DOHH2 (cell line): ENCODE results near the gene CLN6.

Source experiments
- H3F3A ChIP-seq: fragments of 200-600 bp; sonication (generic), shearing (Covaris generic); 2 replicates; pipeline ENCODE4 v1.6.0; 2016; ENCODE audit warnings: antibody characterized with exemption, mild to moderate bottlenecking; ENCODE audit not compliant: control insufficient read depth, insufficient read depth
- H3K27ac ChIP-seq: fragments of 200-600 bp; sonication (generic); 2 replicates; pipeline ENCODE4 v1.5.1; 2014; ENCODE audit warnings: low read depth, mild to moderate bottlenecking, low read length, moderate library complexity
- H3K27me3 ChIP-seq: fragments of 200-600 bp; sonication (generic); 2 replicates; pipeline ENCODE4 v1.6.1; 2014; ENCODE audit warnings: mild to moderate bottlenecking, low read length, mixed read lengths; ENCODE audit not compliant: control insufficient read depth
- H3K36me3 ChIP-seq: fragments of 200-600 bp; sonication (generic); 2 replicates; pipeline ENCODE4 v1.6.1; 2014; ENCODE audit warnings: mild to moderate bottlenecking, low read length, moderate library complexity, mixed read lengths; ENCODE audit not compliant: control insufficient read depth
- H3K4me1 ChIP-seq: fragments of 200-600 bp; sonication (generic); 2 replicates; pipeline ENCODE4 v1.6.1; 2014; ENCODE audit warnings: mild to moderate bottlenecking, low read length, mixed read lengths; ENCODE audit not compliant: control insufficient read depth
- H3K4me2 ChIP-seq: fragments of 200-600 bp; sonication (generic); 2 replicates; pipeline ENCODE4 v1.6.0; 2014; ENCODE audit warnings: mild to moderate bottlenecking, low read length, moderate library complexity
- H3K4me3 ChIP-seq: fragments of 200-600 bp; sonication (generic); 2 replicates; pipeline ENCODE4 v1.5.1; 2014; ENCODE audit warnings: mild to moderate bottlenecking, low read length, mixed read lengths
- H3K79me2 ChIP-seq: fragments of 200-600 bp; sonication (generic); 2 replicates; pipeline ENCODE4 v1.6.1; 2014; ENCODE audit warnings: mild to moderate bottlenecking, low read length, mixed read lengths; ENCODE audit not compliant: control insufficient read depth
- H3K9me2 ChIP-seq: fragments of 200-600 bp; sonication (generic); replicated peaks from 2 replicates; pipeline ENCODE4 v1.6.1; 2014; ENCODE audit warnings: mild to moderate bottlenecking, low read length, mixed read lengths; ENCODE audit not compliant: control insufficient read depth
- H3K9me3 ChIP-seq: fragments of 200-600 bp; sonication (generic); 2 replicates; pipeline ENCODE4 v1.6.1; 2014; ENCODE audit warnings: antibody characterized with exemption, low read length, mixed read lengths; ENCODE audit not compliant: control insufficient read depth, insufficient read depth
- H4K20me1 ChIP-seq: fragments of 200-600 bp; sonication (generic); 2 replicates; pipeline ENCODE4 v1.6.0; 2014; ENCODE audit warnings: low read depth, mild to moderate bottlenecking, antibody characterized with exemption, low read length, moderate library complexity; ENCODE audit not compliant: control insufficient read depth, insufficient read depth
- EZH2phosphoT487 ChIP-seq: fragments of 200-600 bp; sonication (generic); IDR thresholded peaks from 2 replicates; pipeline ENCODE4 v1.6.1; 2017; ENCODE audit warnings: borderline replicate concordance, mild to moderate bottlenecking, antibody characterized with exemption, low read length, moderate library complexity, mixed read lengths
- TF ChIP-seq, protein P1 (sequence below): fragments of 200-600 bp; sonication (generic); IDR thresholded peaks from one replicate; pipeline ENCODE4 v1.5.1; 2014; ENCODE audit warnings: antibody characterized with exemption, mild to moderate bottlenecking, low read depth, low read length; ENCODE audit not compliant: poor library complexity, severe bottlenecking

The CLN6 gene

DNA sequence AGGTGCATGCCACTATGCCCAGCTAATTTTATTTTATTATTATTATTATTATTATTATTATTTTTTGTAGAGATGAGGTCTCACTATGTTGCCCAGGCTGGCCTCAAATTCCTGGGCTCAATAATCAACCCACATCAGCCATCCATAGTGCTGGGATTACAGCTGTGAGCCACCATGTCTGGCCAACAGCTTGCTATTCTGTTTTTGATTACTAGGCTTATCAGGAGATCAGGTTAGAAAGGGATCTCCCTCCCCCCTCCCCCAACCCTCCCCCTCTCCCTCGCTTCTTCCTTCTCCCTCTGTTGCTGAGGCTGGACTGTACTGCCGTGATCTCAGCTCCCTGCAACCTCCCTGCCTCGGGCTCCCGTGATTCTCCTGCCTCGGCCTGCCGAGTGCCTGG lies 8.6 kb downstream of the CLN6 start:
- H3K36me3 ChIP-seq, result peaks cover 40% of the 10 kb centered on the region
- TF ChIP-seq, protein P1, sequence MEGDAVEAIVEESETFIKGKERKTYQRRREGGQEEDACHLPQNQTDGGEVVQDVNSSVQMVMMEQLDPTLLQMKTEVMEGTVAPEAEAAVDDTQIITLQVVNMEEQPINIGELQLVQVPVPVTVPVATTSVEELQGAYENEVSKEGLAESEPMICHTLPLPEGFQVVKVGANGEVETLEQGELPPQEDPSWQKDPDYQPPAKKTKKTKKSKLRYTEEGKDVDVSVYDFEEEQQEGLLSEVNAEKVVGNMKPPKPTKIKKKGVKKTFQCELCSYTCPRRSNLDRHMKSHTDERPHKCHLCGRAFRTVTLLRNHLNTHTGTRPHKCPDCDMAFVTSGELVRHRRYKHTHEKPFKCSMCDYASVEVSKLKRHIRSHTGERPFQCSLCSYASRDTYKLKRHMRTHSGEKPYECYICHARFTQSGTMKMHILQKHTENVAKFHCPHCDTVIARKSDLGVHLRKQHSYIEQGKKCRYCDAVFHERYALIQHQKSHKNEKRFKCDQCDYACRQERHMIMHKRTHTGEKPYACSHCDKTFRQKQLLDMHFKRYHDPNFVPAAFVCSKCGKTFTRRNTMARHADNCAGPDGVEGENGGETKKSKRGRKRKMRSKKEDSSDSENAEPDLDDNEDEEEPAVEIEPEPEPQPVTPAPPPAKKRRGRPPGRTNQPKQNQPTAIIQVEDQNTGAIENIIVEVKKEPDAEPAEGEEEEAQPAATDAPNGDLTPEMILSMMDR, result no peak
- TF ChIP-seq EZH2phosphoT487, result no peak

DNA sequence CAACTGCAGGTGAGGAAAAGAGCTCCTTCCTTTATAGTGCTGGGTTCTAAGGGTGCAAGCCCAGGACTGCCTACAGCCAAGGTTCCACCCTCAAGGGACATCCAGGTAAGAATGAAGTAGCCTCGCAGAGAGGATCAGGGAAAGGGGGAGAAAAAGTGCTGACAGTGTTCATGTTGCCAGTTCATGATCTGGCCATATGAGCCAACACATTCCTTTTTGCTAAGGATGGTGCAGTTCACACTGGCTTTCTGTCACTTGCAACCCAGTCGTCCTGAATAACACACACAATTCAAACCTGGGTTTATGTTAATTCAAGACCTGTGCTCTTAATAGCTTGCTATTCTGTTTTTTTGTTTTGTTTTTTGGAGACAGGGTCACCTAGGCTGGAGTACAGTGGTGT lies 9.0 kb downstream of the CLN6 start:
- H3F3A ChIP-seq, result peaks cover 6% of the 10 kb centered on the region
- H3K27ac ChIP-seq, result no peak overlapping the region
- H3K4me2 ChIP-seq, result no peak overlapping the region
- H3K9me3 ChIP-seq, result no peaks in the 10 kb centered on the region
- H3K9me2 ChIP-seq, result no peaks in the 10 kb centered on the region
- H4K20me1 ChIP-seq, result peaks cover 8% of the 10 kb centered on the region; the same call in 1 of the 2 replicates
- H3K36me3 ChIP-seq, result peaks cover 45% of the 10 kb centered on the region
- H3K4me1 ChIP-seq, result peaks cover 14% of the 10 kb centered on the region
- peaks cover 80% of the 10 kb centered on the region for H3K79me2 ChIP-seq
- no peaks in the 10 kb centered on the region for H3K27me3 ChIP-seq
- H3K4me3 ChIP-seq, result no peak overlapping the region
- TF ChIP-seq EZH2phosphoT487, result no peak

More for the DNA sequence above, 8.6 kb downstream of the CLN6 start:
- Histone ChIP-seq H3K27me3 (no peaks in the 10 kb centered on the region), H3K79me2 (peaks cover 80% of the 10 kb centered on the region), H3K27ac (no peak overlapping the region), H4K20me1 (peaks cover 8% of the 10 kb centered on the region; the same call in 1 of the 2 replicates), H3F3A (peaks cover 8% of the 10 kb centered on the region), H3K4me1 (peaks cover 19% of the 10 kb centered on the region), H3K9me3 (no peaks in the 10 kb centered on the region), H3K4me2 (no peak overlapping the region), H3K9me2 (no peaks in the 10 kb centered on the region), H3K4me3 (no peak overlapping the region)

DNA sequence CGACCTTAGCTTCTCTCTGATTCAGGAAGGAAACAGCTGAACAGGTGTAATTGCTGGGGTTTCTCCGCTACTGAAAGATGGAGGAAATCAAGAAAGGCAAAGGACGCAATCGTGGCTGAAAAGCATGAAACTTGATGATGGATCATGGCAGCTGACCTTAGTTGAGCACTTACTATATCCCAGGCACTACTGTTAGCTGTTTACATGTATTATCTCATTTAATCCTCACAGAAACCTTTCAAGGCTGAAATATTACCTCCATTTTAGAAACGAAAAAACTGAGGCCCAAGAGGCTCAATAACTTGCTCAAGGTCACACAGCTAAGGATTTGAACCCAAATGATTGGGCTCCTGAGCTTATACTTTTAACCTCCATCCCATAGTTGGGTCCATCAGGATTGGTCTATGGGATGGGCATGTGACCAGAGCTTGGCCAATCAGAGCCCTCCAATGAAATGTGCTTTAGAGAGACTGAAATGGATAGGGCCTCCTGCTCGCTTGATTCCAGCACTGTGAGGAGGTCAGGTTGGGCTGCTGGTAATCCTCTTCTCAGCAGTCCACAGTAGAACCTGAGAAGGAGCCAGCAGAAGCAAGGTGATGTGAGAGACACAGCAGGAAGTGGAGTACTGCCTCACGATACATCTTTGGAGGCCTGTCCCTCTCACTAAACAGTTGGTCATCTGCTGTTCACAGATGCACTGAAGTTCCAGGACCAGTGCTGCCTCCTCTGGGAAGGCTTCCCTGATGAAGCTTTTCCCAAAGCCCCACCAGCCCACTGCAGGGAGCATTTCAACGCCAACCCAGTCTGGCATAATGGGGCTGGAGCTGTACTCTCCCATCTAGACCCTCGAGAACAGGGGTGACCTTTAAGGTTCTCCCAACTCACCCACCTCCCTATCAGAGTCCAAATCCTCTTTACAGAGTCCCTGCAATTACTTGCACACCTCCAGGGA lies 10.4 kb downstream of the CLN6 start:
- no peak for TF ChIP-seq EZH2phosphoT487
- TF ChIP-seq, protein P1, result no peak
- no peaks in the 10 kb centered on the region for H3F3A ChIP-seq
- no peaks in the 10 kb centered on the region for H3K27me3 ChIP-seq
- peaks cover under 1% of the 10 kb centered on the region for H3K4me1 ChIP-seq
- H3K4me2 ChIP-seq, result no peak overlapping the region
- no peak overlapping the region for H3K27ac ChIP-seq
- no peaks in the 10 kb centered on the region for H3K9me2 ChIP-seq
- H3K4me3 ChIP-seq, result no peak overlapping the region
- peaks cover 8% of the 10 kb centered on the region; the same call in 1 of the 2 replicates for H4K20me1 ChIP-seq
- H3K36me3 ChIP-seq, result peaks cover 46% of the 10 kb centered on the region
- peaks cover 79% of the 10 kb centered on the region for H3K79me2 ChIP-seq
- no peaks in the 10 kb centered on the region for H3K9me3 ChIP-seq

DNA sequence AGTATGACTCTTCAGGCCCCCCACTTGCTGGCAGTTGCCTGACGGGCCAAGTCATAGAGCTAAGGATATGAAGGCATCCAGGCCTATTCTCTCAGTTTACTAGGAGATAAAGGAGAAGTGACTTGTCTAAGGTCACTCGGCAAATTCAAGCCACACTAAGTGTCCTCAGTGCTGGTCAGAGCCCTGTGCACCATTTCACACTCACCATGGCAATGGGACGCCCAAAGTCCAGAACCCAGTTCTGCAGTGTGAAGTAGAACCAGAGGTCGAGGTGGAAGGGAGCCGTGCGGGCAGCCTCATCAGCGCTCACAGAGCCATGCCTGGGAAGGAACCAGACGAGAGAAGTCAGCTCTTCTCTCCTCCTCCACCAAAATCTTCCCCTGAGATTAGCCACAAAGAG lies 11.2 kb downstream of the CLN6 start:
- Histone ChIP-seq H3K27ac (no peak overlapping the region), H3K79me2 (peaks cover 71% of the 10 kb centered on the region), H3K4me3 (no peak overlapping the region), H3F3A (no peaks in the 10 kb centered on the region), H3K9me3 (no peaks in the 10 kb centered on the region), H4K20me1 (peaks cover 8% of the 10 kb centered on the region; the same call in 1 of the 2 replicates), H3K9me2 (no peaks in the 10 kb centered on the region), H3K4me1 (no peaks in the 10 kb centered on the region), H3K36me3 (peaks cover 46% of the 10 kb centered on the region), H3K27me3 (no peaks in the 10 kb centered on the region), H3K4me2 (no peak overlapping the region)
- TF ChIP-seq, protein P1, result no peak
- no peak for TF ChIP-seq EZH2phosphoT487
